GM18508 (cell line): ENCODE data around the gene TNN.
"Not testable (repeated sequence)": the region's sequence is repeated elsewhere in the genome, so short reads cannot be mapped to it uniquely, and the experiment has no call there.

Experiments used
- ATAC-seq: cut with Tn5 transposase; IDR thresholded peaks from one replicate; pipeline ENCODE4 v1.9.1; 2021; ENCODE audit warnings: moderate number of reproducible peaks; ENCODE audit not compliant: insufficient read depth, unreplicated experiment

TNN gene

DNA sequence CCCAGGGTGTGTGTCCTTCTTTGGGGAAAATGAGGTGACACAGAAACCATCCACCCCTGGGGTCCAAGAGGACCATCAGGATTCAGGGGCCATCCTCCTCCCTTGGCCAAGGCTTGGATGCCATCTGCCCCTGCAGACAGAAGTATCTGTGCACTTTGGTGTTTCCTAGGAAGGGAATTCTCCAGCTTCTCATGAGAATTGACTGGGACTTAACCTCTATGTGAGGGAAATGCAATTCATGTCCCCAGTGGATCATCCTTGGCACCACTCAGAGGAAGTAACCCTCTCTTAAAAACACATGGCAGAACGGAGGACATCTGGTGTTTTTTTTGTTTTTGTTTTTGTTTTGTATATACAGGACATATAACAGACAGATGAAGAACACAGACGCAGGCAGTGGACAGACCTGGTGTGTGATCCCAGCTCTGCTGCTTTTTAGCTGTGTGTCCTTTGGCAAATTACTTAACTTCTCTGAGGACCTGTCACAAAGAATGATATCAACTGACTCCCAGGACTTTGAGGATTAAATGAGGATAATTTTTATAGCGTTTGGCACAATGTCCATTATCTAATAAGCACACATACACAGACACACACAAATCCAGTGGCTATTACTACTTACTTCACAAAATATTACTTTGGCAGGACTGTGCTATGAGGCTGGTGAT, 3.8 kb downstream of the TNN start:
- ATAC-seq: no peak

DNA sequence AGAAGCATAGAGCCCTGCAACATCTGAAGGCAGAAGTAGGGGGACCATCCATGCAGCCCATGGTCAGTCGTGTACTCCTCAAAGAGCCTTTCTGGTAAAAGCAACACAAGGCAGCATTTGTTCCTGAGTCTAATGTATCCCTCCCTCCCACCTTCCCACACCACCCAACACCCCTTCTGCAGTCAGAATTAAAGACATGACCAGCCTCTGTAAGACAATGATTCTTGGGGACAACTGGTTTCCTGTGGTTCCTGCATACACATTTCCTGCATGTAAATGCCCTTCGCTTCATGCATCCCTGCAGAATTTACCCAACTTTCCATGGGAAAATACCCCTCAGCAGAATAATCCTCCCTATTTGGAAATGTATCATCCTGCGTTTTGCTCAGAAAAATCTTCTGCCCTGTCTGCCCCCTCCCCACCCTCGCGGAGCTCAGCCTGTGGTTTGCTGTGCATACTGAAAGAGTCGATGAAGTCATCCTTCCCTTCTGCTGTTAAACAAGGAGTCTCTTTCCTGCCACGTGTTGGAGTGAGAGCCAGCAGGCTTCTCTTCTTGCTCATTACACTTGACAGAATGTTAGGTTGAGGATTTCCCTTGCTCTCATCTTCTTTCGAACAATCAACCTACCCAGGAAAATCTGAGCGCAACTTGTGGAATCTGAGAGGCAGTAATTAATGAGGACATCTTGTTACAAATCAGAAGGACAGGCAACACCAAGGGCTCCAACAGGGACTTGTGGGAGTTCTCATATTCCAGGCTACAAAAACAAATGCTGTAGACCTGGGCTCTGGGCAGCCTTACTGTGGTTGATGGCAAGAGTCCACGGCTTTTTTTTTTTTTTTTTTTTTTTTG, 4.7 kb downstream of the TNN start:
- no peak for ATAC-seq

DNA sequence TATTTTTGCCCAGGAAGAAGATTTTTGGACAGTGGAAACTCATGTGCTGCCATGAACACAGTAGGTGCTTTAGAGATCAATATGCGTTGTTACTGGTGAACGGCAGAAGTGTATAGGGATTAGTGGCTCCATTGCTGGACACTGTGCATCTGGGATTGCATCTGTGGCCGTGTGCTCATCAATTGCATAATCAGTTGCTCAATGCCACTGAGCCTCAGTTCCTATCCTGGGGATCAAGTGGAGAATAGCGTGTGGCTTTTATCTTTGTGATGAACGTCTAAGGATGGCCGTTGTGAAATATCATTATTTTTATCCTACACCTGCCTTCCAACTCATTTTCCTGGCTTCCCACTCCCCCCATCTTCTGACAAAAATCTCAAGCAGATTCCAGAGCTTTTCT, 5.4 kb downstream of the TNN start:
- no peak for ATAC-seq

DNA sequence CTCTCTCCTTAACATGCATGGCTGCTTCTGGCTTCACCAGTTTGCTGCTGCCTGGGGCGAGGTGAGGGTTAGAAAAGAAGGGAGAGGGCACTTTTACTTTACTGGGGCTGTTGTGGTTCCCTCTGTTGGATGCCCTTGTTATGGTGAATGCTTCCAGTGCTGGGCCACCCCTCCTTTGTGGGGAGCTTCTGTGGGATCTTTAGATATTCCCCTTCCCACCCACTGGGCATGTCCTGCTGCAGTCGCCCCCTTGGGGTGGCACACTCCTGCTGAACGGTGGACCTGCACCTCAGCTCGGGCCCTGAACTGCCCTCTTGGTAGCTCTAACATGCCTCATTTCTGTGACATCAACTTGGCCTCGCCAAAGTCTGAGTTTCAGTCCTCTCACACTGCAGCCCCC, 6.0 kb downstream of the TNN start:
- no peak for ATAC-seq

DNA sequence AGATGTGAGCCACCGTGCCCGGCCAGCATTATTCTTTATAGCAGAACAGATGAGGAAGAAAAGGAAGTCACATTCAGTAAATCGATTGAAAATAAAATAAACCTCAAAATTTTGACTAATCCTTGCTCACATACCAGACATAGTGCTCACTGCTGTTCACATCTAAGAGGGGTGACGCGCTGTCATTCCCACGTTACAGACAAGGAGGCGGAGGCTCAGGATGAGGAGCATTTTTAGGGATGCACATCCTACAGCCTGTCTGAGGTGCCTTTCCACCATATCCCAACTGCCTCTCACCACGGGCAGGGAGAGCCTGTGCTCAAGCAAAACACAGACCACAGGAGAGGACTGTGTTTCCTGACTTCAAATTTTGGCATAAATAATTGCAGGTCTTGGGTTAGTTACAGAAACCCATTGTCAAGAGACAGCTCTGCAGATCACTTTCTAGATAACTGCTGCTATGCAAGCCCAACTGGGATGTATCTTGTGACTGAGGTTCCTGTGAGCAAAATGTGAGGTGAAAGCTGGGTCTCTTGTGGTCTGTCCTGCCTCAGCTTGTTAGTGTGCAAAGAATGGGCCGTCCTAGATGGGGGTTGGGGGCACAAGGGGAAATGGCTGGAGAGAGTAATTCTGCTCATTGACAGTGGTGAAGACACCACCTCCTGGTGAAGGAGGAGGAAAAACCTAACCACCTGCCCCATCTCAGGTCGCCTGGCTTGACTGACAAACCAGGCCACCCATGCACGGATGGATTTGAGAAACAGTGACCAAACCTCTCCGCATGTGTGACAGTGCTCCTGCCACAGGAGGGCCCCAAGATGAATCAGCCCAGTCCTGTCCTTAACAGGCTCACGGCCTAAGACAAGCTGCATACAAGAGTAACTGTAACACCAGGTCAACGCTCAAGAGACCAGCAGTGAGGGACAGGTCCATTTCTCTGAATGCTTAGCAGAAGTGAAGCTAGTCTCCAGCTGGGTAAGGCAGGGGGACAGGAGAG, 8.2 kb downstream of the TNN start:
- no peak for ATAC-seq

DNA sequence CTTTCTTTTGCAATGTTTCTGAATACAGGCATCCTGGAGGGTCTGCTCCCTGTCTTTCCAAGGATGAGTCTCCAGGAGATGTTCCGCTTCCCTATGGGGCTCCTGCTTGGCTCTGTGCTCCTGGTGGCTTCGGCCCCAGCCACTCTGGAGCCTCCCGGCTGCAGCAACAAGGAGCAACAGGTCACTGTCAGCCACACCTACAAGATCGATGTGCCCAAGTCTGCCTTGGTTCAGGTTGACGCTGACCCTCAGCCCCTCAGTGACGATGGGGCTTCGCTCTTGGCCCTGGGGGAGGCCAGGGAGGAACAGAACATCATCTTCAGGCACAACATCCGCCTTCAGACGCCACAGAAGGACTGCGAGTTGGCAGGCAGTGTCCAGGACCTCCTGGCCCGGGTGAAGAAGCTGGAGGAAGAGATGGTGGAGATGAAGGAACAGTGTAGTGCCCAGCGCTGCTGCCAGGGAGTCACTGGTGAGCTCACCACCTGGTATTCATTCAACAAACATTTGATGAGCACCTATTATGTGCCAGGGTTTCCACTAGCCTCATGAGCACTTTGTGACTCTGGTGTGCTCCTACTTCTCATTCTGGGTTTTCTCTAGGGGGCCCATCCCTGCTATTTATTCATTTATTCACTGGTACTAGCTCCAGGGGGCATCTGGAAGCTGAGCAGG, 9.9 kb downstream of the TNN start:
- ATAC-seq: no peak

DNA sequence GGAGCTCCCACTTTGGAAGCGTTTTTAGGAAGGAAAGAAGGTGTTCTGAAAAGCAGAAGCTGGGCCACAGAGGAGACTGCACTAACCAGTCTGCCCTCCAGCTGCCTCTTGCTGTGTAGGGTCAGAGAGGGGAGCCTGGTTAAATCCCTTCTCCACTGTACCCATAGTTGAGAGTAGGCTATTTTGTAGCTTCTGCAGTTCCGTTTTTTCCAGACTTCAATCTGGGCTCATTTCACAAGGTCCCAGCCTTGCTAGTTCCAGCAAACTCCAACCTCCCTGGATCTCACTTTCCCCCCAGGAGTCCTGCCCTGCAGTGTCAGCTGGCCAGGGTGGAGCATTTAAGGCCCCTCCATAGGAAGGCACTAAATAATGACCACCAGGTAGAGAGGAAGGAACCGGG, 11.0 kb downstream of the TNN start:
- ATAC-seq: no peak

DNA sequence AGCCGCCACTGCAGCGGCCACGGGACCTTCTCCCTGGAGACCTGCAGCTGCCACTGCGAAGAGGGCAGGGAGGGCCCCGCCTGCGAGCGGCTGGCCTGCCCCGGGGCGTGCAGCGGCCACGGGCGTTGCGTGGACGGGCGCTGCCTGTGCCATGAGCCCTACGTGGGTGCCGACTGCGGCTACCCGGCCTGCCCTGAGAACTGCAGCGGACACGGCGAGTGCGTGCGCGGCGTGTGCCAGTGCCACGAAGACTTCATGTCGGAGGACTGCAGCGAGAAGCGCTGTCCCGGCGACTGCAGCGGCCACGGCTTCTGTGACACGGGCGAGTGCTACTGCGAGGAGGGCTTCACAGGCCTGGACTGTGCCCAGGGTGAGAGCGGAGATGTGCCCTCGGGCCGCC, 11.7 kb downstream of the TNN start:
- no peak for ATAC-seq

DNA sequence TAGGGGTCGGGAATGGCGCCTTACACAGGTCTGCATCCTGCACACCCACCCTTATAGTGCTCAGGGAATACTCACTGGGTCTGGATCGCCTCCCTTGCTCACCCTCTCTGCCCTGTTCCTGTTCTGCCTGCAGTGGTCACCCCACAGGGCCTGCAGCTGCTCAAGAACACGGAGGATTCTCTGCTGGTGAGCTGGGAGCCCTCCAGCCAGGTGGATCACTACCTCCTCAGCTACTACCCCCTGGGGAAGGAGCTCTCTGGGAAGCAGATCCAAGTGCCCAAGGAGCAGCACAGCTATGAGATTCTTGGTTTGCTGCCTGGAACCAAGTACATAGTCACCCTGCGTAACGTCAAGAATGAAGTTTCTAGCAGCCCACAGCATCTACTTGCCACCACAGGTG, 12.4 kb downstream of the TNN start:
- no peak for ATAC-seq

DNA sequence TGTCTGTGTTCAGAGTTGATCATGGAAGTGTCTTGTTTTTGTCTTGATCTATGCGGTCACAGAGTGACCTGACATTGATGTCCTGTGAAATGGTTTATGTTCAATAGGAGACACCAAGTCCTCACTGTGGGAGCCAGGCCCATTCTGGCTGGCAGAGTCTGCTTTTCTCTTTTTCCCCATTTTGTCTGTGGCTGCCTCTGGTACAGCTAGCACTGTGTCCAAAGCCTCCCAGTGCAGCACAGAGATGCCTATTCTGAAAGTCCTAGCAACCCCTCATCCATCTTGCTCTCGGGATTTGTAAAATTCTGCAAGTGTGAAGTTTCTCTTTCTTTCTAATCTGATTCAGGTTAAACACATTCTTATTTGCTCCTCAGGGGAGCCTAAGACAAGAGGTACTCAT, 14.3 kb downstream of the TNN start:
- ATAC-seq: no peak

DNA sequence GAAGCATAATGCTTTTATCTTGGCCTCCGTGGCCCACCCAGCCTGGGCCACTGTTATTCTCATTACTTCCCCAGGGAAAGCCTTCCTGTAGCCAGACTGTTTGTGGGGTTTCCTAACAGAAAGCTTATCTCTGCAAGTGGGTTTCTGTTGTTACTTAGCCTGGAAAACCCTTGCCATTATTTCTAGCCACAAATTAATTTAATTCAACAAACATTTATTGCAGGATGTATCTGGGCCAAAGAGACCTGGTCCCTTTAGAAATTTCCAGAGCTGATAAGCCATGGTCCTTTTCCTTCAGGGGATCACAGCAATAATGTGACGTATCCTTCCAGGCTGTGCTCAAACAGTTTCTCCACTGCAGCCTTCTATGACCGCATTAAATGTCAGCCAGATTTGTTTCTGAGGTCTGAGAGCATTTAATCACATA, 20.9 kb downstream of the TNN start:
- ATAC-seq: no peak

DNA sequence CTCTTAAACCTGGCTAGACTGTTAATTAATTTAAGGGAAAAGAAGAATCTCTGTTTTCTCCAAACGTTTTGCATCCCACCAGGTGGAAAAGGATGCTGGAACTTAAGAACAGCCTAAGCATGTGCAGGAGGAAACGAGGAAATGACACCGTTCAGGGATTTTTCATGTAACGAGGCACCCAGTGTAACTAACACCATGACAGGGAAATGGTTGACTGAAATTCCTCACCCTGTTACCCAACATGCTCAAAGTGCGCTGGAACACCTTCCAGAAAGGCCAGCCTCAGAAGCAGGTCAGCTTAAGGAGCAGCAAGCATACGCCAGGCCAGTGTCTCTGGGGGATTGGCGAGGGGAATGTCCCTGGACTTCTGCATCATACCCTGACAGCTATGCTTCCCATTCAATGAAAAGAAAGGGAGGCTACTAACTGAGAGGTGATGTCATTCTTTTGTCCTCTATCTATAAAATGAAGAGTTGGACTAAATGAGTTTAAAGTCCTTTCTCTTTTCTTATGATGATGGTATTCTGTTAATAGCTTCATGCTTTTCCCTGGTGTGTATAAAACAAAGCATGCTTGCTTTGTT, 21.6 kb downstream of the TNN start:
- no peak for ATAC-seq

DNA sequence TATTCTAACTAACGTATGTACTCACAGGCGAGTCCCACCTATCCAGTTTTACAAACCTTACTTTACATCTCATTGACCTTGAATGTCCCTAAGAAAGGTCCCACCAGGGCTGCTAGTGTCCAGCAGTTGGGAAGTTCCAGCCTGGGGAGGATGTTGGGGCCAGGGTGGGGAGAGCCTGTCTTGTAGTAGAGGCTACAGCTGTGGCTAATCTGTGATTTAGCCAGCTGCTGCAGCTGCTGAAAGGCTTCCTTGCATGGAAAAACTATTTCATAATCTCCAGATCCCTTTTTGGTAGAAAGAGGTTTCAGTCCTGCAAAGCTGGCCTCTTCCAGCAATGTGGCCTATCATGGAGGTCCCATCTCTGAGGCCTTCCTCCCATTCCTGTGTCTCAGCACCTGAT, 23.1 kb downstream of the TNN start:
- ATAC-seq: no peak

DNA sequence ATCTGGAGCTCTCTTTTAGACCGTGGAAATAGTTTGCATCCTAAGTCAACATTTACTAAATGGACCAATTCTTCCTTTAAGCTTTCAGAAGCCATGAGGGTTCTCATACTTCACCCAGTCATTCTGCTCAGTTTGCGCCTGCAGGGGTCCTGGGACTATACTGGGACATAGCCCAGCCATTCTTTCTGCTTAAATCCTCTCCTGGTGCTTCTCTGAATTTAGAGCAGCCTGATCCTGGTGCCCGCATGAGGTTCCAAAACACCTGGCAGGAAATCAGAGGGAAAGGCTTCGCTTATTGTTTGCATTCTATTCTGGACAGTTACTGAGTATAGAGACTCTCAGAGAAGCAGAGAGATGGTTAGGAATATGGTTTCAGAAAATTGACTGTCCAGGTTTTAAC, 27.0 kb downstream of the TNN start:
- ATAC-seq: no peak

DNA sequence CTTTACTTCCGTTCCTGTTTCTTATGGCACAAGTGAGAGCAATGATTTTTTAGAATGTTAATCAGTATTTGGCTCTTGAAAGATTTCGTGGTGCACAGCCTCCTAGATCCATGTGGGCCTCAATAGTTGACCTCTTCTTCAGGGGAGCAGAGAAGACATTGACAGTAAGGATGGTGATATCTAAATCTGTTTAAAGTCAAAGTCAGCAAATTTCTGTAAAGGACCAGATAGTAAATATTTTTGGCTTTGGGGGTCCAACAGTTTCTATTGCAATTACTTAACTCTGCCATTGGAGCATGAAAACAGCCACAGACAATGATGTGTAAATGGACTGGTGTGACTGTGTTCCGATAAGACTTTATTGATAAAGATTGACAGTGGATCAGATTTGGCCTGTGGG, 27.4 kb downstream of the TNN start:
- ATAC-seq: no peak

DNA sequence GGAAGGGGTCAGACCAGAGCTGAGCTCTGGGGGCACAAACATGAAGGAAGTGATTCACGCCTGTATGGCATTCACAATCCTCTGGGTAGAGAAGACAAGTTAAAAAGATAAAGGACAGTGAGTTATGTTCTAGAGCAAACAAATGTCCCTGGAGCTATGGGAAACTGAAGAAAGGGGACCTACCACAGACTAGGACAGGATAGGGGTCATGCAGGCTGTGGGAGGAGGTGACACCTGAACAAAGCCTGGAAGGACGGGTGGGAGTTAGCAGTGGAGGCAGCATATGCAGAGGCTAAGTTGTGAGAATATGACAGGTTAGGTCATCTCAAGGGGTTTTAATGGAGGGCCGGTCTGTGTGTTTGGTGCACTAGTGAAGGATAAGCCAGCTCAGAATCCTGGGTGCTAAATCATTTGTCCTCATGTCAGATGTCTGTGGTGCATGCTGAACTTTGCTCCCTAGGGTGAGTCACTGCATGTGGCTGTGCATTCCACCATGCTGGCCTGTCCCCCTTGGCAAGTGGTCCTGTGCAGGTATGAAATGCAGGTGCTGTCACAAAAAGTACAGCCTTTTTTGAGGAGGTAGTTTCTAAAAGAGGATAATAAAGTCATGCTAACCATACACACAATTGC, 28.5 kb downstream of the TNN start:
- ATAC-seq: no peak

DNA sequence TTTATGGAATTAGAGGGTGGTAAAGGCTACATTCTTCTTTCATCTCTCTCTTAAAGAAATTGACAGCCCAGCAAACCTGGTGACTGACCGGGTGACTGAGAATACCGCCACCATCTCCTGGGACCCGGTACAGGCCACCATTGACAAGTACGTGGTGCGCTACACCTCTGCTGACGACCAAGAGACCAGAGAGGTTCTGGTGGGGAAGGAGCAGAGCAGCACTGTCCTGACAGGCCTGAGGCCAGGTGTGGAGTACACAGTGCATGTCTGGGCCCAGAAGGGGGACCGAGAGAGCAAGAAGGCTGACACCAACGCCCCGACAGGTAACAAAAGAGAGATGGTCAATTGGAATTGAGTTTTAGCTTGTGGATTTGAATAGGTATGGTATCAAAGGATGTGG, 29.7 kb downstream of the TNN start:
- ATAC-seq: no peak

DNA sequence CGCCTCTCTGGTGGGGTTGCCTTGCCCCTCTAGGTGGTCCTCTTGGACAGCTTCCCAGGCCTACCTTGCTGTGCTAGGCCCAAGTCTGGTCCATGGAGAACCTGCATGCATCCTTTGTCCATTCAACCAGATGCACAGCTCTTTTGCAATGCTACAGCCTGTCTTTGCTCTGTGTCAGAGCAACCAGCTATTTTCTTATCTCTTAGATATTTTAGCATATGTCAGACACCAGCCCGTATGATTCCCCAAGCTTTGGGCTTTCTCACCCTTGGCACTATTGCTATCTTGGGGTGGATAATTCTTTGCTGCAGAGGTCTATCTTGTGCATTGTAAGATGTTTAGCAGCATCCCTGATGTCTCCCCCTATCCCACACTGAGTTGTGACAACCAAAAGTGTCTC, 32.3 kb downstream of the TNN start:
- ATAC-seq: no peak

DNA sequence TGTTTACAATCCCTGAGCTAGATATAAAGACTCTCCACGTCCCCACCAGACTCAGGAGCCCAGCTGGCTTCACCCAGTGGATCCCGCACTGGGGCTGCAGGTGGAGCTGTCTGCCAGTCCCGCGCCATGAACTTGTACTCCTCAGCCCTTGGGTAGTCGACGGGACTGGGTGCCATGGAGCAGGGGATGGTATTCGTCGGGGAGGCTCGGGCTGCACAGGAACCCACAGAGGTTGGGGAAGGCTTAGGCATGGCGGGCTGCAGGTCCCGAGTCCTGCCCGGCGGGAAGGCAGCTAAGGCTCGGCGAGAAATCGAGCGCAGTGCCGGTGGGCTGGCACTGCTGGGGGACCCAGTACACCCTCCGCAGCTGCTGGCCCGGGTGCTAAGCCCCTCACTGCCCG, 34.5 kb downstream of the TNN start:
- ATAC-seq: not testable (repeated sequence)
